ENCODE results near the gene KCNH4. TPM values are rescaled to one million over a fixed set of nuclear protein-coding genes. Genes with fewer than 3 reads are reported as not detected.

KCNH4 gene
- total and polyA plus RNA-seq, 9 of the 15 experiments (the other 6 are each of a cell fraction or from before 2014, with no cell fraction given) = 0.10 to 1.8 (median 0.50) TPM

GRCh38 chr17:42109086-42109485 lies 71.9 kb downstream of the KCNH4 start (continued):
- no peak for TF ChIP-seq CTCFL (IDR thresholded peaks at IDR 0.05; ENCODE audit: borderline replicate concordance, insufficient read depth, low read depth, low read length, poor library complexity, severe bottlenecking)
- no peak for TF ChIP-seq FOXJ3 (CRISPR knock-in tag; IDR thresholded peaks at IDR 0.05)
- no peak for TF ChIP-seq TCF3 (CRISPR knock-in tag; IDR thresholded peaks at IDR 0.05)
- no peak for TF ChIP-seq ZMIZ1 (IDR thresholded peaks at IDR 0.05; ENCODE audit: low read depth in 2 of 2, low read length in 2 of 2)
- no peak for TF ChIP-seq TFE3 (CRISPR knock-in tag; IDR thresholded peaks at IDR 0.05)
- no peak for TF ChIP-seq ZBTB17 (CRISPR knock-in tag; IDR thresholded peaks at IDR 0.05)
- no peak for TF ChIP-seq ZNF668 (CRISPR knock-in tag; IDR thresholded peaks at IDR 0.05)

Data from K562 (cell line).